Esophagus squamous epithelium (tissue), 5 donors: Measurements from ENCODE around the gene NUTF2. TPM values are rescaled to one million over a fixed set of nuclear protein-coding genes. Genes with fewer than 3 reads are reported as not detected.

Experiments used
- DNase-seq: peaks from one replicate; lab custom pipeline; 2025; lab: John Stamatoyannopoulos, UW
- H3K27ac ChIP-seq, 4 donors: fragments of 200-600 bp; sonication (generic); one replicate each; pipeline ENCODE4 v1.5.1; 2016 to 2019; ENCODE audit warnings: mild to moderate bottlenecking in 1 of 4
- H3K27me3 ChIP-seq, 4 donors: fragments of 200-600 bp; sonication (generic); 1 replicate in 3 of 4; 2 replicates in 1 of 4; pipeline versions ENCODE4 v1.5.1 to v1.6.0; 2017 to 2021; ENCODE audit warnings: antibody characterized with exemption in 1 of 4
- H3K36me3 ChIP-seq, 3 donors: fragments of 200-600 bp; sonication (generic); one replicate each; pipeline ENCODE4 v1.5.1; 2016 to 2019
- H3K4me1 ChIP-seq, 3 donors: fragments of 200-600 bp; sonication (generic); one replicate each; pipeline ENCODE4 v1.5.1; 2017 to 2019
- H3K4me3 ChIP-seq, 4 donors: fragments of 200-600 bp; sonication (generic); 1 replicate in 3 of 4; 2 replicates in 1 of 4; pipeline ENCODE4 v1.5.1; 2016 to 2019; ENCODE audit warnings: mild to moderate bottlenecking in 2 of 4, moderate library complexity in 1 of 4
- H3K9me3 ChIP-seq, 3 donors: fragments of 200-600 bp; sonication (generic); one replicate each; pipeline ENCODE4 v1.5.1; 2016 to 2019
- CTCF ChIP-seq, 6 experiments: fragments of 450-650 bp in 4 of 6; fragments of 200-600 bp in 2 of 6; sonication (generic) in 2 of 6; IDR thresholded peaks; one replicate each; pipeline ENCODE4 v1.5.1; 2016 to 2019; ENCODE audit warnings: antibody characterized with exemption in 6 of 6, mild to moderate bottlenecking in 4 of 6, moderate library complexity in 4 of 6
- POLR2A ChIP-seq, 4 donors: fragments of 450-650 bp; IDR thresholded peaks; one replicate each; pipeline ENCODE4 v1.6.1; 2017; ENCODE audit warnings: antibody characterized with exemption in 4 of 4, mild to moderate bottlenecking in 4 of 4, moderate library complexity in 3 of 4
- WGBS, 2 donors: methylation state at CpG; one replicate each; pipeline ENCODE4 v1.1.5; 2018; 5-methylcytosine and 5-hydroxymethylcytosine counted together
- intact Hi-C: fragments of 100-400 bp; cut with DNase I; formaldehyde crosslinking; loops from one replicate; pipeline ENCODE4 v1.15.0; 2022
- total RNA-seq, 4 donors: library from RNA; depleted of rRNA; stranded (reverse); fragments of >200 nt; gene quantifications; one replicate each; pipeline ENCODE4 v1.1.0, GENCODE V29; 2016
- donor health status: DM: yes; HTN: yes; CAD: no.

The NUTF2 gene
- 10 to 100 TPM; 41.4 to 85.1 (median 63.7) TPM for total RNA-seq

GRCh38 chr16:67846320-67847063, at the start of gene NUTF2:
Gene NUTF2 (plus strand): TSS chr16:67846933. CDS start chr16:67865131, 18,198 bp downstream.
- Histone ChIP-seq H3K4me1 (peaks cover 41 to 82% (median 44%) of the 10 kb centered on the region in 3 donors), H3K9me3 (no peaks in the 10 kb centered on the region), H3K27ac (peak within 1 kb of the TSS; percentile 90 to 100 (median 98)), H3K27me3 (no peaks in the 10 kb centered on the region), H3K36me3 (no peaks in the 10 kb centered on the region), H3K4me3 (peak within 1 kb of the TSS; percentile 86 to 94 (median 91))
- WGBS, 2 donors: 0% methylated on average over 5 of the region's 57 CpGs; no CpG with 5 or more reads in 1 of the 2 donors
- intact Hi-C loops: no loop called here
- TF ChIP-seq POLR2A (IDR thresholded peaks at IDR 0.05) (peak in 3 of 4 donors; percentile 46 to 75 (median 71)), CTCF (IDR thresholded peaks at IDR 0.05) (peak in 1 of 6 experiments; percentile 58)
- peak; percentile 88 for DNase-seq

GRCh38 chr16:67800338-67800926, 46.3 kb upstream of the NUTF2 start:
- 61 to 88% methylated on average over 5 to 7 of the region's 7 CpGs for WGBS, 2 donors
- H3K36me3 ChIP-seq: peaks cover 0 to 84% (median 0%) of the 10 kb centered on the region in 3 donors
- DNase-seq: no peak

GRCh38 chr16:67801241-67801640, 45.5 kb upstream of the NUTF2 start:
- Histone ChIP-seq H3K9me3 (no peaks in the 10 kb centered on the region), H3K27me3 (no peaks in the 10 kb centered on the region), H3K4me3 (no peak overlapping the region), H3K27ac (no peak overlapping the region), H3K4me1 (peaks cover 12 to 49% (median 12%) of the 10 kb centered on the region in 3 donors), H3K36me3 (peaks cover 0 to 82% (median 0%) of the 10 kb centered on the region in 3 donors)
- intact Hi-C loops: no loop called here
- no peak for DNase-seq
- TF ChIP-seq POLR2A (IDR thresholded peaks at IDR 0.05): no peak
- no peak for TF ChIP-seq CTCF (IDR thresholded peaks at IDR 0.05)
- WGBS, 2 donors: 100% methylated on average over 1 of the region's 1 CpG

More at GRCh38 chr16:67800338-67800926, 46.3 kb upstream of the NUTF2 start:
- intact Hi-C loops: no loop called here
- Histone ChIP-seq H3K9me3 (no peaks in the 10 kb centered on the region), H3K4me3 (no peak overlapping the region), H3K27me3 (no peaks in the 10 kb centered on the region), H3K4me1 (peaks cover 5 to 44% (median 9%) of the 10 kb centered on the region in 3 donors), H3K27ac (no peak overlapping the region)
- TF ChIP-seq CTCF (IDR thresholded peaks at IDR 0.05) (no peak), POLR2A (IDR thresholded peaks at IDR 0.05) (no peak)

GRCh38 chr16:67801883-67802282, 44.9 kb upstream of the NUTF2 start:
- WGBS, 2 donors: 80 to 93% methylated on average over 2 of the region's 2 CpGs
- no peak overlapping the region for H3K4me3 ChIP-seq
- DNase-seq: no peak

More at GRCh38 chr16:67801883-67802282, 44.9 kb upstream of the NUTF2 start:
- Histone ChIP-seq H3K27me3 (no peaks in the 10 kb centered on the region), H3K36me3 (peaks cover 0 to 76% (median 0%) of the 10 kb centered on the region in 3 donors), H3K27ac (no peak overlapping the region), H3K4me1 (peaks cover 12 to 49% (median 12%) of the 10 kb centered on the region in 3 donors), H3K9me3 (no peaks in the 10 kb centered on the region)
- intact Hi-C loops: no loop called here
- TF ChIP-seq POLR2A (IDR thresholded peaks at IDR 0.05) (no peak), CTCF (IDR thresholded peaks at IDR 0.05) (no peak)
